CMK (cell line): ENCODE measurements around the gene CCDC83.
"Not testable (repeated sequence)": the region's sequence is repeated elsewhere in the genome, so short reads cannot be mapped to it uniquely, and the experiment has no call there.

Source experiments
- DNase-seq: peaks from one replicate; pipeline ENCODE4 v3.0.0-alpha.2; 2010; ENCODE audit warnings: low read depth

Gene CCDC83

DNA sequence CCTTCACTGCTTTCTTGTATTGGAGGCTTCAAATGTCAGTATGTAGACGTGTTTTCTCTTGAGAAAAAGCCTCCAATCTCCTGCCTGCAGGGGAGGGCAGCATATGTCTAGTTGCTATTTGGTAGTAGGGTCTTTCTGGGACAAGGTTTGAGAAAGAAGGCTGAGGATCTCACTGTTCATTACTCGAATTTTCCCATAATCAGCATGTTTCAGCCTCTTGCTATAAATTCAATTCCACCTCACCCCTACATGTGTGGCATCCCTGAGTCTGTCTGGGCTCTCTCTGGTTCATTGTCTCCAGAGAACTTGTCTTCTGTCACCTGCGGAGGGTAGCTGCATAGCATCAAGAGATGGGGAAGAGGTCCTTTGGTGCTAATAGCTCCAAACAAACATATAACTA, 19.5 kb upstream of the CCDC83 start:
- DNase-seq, result no peak

GRCh38 chr11:85840932-85841331, 14.3 kb upstream of the CCDC83 start:
- not testable (repeated sequence) for DNase-seq

- DNase-seq, result no peak
Measured at GRCh38 chr11:85843929-85844328, 11.3 kb upstream of the CCDC83 start.

DNA sequence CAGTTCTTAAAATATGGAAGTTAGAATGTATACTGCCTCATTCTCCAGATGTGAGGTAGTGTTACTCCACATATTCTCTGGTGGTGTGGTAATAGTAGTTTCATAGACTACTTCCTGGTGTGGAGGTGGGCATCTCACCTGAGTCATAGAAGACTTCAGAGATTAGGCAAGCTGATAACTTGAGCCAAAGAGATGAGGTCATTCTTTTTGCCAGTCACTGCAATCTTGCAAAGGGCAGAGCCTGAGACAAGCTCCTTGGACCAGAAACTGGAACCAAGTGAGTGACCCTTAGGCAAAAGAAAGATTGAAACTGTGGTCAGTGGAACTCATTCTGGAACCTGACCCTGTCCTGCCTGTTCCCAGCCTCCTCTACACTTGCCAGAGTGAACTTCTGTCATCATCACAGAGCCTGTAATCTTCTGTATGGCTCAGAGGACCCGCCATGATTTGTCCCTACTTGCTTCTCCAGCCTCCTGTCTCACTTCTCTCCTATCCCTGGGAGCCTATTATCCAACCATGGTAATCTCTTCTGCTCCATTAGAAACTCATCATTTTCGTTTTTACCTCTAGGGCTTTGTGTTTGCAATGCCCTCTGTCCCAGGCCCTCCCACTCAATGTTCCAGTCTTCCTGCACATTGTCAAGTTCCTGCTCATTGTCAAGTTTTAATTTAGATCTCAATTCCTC, 10.6 kb upstream of the CCDC83 start:
- DNase-seq, result no peak

DNA sequence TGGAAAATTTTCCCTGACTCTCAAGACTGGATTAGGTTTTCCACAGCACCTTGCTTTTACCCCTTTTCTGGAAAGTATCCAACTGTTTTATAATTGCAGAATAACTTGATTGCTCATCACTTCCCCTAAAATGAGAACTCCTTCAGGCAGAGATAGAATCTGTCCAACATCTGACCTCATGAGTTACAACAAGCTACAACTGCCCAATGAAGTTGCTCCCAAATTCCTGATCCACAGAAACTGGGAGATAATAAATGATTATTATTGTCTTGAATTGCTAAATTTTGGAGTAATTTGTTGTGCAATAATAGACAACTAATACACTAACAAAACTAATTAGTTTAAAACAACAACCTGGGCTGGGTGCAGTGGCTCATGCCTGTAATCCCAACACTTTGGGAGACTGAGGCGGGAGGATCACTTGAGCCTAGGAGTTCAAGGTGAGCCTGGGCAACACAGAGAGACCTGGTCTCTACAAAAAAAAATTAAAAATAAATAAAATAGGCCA, 10.0 kb upstream of the CCDC83 start:
- no peak for DNase-seq

DNA sequence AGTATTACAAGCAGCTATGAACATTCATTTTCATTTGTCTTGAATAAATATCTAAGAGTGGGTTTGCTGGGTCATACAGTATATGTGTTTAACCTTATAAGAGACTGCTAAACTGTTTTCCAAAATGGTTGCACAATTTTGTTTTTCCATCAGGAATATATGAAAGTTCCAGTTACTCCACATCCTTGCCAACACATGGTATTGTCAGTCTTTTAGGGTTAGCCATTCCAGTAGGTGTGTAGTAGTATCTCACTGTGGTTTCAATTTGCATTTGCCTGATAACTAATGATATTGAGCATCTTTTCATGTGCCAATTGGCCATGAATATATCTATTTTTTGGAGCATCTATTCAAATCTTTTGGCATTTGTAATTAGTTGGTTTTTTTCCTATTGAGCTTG, 7.7 kb upstream of the CCDC83 start:
- DNase-seq, result no peak

DNA sequence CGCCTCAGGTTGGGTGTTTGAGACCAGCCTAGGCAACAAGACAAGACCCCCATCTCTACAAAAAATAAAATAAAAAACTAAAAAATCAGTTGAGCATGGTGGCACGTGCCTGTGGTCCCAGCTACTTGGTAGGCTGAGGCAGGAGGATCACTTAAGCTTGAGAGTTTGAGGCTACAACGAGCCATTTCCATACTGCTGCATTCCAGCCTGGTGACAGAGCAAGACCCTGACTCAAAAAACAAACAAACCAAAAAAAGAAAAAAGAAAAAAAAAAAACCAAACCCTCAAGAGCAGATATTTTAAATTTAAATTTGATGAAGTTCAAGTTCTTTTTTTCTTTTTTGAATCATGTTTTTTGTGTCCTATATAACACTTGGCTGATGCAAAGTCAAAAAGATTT, 7.2 kb upstream of the CCDC83 start:
- DNase-seq, result no peak

DNA sequence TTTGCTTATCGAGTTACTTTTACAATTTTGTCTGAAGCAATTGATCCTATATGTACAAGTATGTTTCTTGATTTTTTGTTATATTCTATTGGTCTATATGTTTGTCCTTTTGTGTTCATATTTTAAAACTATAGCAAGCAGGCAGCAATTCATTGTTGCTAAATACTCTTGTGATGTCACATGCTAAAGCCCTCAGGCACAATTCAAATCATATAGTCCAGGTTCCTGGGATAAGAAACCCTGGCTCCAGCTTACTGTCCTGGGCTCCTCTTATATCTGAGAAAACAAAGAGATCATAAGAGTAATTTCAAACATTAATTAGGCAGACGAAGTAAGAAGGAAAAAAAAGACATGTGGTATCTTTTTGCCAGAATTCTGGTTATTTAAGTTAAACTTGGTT, 6.6 kb upstream of the CCDC83 start:
- no peak for DNase-seq

GRCh38 chr11:85852754-85853153, 2.4 kb upstream of the CCDC83 start:
- not testable (repeated sequence) for DNase-seq

DNA sequence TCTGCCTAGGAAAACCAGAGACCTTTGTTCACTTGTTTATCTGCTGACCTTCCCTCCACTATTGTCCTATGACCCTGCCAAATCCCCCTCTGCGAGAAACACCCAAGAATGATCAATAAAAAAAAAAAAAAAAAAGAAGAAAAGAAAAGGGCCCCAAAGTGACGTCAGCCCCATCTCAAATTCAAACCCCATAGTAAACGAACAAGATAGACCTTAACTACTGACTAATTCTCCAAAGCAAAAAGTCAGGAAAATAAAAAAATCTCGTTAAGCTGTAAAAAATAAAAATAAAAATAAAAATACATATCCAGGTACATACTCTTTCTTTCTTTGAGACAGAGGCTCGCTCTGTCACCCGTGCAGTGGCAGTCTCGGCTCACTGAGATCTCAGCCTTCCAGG, 1.6 kb upstream of the CCDC83 start:
- not testable (repeated sequence) for DNase-seq

DNA sequence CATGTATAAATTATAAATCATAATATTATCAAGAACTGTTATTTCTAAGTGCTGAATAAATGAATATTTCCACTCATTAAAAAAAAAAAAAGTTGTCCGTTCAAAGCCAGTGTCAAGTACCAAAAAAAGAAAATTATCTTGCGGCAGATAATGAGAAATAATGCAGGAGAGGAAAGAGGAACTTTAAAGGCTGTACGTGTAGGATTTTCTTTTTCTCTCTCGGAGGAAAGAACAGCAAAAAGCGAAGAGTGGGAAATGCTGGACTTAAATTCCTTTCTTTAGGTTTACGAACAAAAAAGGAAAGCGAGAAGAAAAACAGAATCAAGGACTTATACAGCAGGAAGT, 999 bp upstream of the CCDC83 start:
- no peak for DNase-seq

DNA sequence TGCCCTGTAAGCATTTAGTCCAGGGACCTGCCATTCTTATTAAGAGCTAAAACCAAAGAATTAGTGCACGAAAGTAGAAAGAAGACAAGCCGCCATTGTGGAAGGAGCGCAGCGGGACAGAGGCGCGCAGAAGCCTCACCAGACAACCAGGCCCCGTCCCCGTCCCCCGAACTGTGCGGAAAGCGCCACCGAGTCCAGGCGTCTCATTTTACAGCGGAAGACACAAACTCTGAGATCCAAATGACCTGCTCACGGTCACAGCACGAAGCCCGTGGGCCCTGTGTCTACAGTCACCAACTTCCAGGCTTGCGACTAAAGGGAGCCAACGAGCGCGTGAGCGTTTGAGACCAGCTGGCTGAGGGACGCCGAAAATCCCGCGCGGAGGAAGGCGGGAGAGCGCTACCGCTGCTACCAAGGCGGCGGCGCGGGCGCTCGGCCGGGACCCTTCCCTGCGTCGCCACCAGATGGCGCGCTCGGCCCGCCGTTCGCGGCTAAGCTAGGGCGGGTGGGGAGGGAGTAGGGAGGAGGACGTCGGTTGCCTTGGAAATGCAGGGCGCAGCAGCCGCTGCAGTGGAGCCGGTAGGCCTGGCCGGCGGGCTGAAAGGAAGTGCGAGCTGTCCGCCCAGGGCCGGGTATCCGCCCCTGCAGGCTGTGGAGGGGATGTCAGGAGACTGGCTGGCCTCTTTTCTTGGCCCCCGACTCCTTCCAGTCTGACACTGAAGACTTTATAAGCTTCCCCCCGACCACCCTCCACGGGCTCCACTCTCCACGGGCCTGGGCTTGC, 434 bp upstream of the CCDC83 start:
- peak; percentile 81 for DNase-seq

DNA sequence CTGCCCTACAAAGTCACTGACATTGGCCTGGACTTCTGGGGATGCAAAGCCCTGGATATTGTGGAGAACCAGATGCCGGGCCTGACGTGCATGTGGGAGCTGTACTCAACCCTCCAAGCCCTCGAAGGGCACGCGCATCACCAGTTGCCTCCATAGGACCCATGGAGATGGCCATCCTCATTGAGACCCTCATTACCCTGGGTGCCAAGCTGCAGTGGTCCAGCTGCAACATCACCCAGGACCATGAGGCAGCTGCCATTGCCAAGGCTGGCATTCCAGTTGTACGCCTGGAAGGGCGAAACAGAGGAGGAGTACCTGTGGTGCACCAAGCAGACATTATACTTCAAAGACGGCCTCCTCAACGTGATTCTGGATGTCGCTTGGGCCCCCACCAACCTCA, 1.9 kb downstream of the CCDC83 start:
- no peak for DNase-seq

DNA sequence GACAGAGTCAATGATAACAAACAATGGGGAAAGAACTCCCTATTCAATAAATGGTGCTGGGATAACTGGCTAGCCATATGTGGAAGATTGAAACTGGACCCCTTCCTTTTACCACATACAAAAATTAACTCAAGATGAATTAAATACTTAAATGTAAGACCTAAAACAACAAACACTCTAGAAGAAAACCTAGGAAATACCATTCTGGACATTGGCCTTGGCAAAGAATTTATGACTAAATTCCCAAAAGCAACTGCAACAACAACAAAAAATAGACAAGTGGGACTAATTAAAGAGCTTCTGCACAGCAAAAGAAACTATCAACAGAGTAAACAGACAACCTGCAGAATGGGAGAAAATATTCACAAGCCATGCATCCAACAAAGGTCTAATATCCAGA, 4.4 kb downstream of the CCDC83 start:
- not testable (repeated sequence) for DNase-seq

DNA sequence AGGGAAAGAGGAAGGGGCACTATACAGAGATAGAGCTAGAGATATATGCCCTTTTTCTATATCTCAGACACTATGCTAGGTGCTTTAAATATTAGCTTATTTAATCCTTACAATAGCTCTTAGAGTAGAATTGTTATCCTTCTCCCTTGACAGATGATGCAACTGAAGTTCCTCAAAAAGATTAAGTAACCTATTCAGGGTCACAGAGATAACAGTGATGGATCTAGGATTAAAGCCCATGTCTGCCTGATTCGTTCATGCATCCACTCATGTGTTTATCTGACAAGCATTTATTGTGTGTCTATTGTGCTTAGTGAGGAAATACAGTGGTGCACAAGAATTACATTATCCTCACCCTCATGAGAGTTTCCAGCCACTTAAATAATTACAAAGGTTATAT, 8.7 kb downstream of the CCDC83 start:
- DNase-seq, result no peak

DNA sequence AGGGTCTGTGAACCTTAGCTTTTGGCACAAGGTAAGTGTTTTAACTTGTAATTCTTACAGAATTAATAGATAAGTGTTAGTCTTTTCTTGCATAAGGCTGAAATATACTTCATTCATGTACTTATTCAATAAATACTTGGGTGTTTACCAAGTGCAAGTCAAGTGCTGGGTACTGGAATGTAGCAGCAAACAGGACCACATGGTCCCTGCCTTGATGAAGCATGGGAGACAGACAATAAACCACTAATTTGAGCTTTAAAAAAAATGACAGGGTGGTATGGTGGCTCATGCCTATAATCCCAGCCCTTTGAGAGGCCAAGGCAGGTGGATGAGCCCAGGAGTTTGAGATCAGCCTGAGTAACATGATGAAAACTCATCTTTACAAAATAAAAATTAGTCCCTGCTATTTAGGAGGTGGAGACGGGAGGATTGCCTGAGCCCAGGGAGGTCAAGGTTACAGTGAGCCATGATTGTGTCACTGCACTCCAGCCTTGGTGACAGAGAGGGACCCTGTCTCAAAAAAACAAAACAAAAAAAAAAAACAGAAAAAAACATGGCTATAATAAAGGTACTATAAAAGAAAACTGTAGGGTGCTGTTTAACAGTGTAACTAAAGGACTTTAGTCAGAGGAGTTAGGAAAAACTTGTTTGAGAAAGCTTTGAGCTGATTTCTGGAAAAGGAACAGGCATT, 11.1 kb downstream of the CCDC83 start:
- DNase-seq, result no peak

DNA sequence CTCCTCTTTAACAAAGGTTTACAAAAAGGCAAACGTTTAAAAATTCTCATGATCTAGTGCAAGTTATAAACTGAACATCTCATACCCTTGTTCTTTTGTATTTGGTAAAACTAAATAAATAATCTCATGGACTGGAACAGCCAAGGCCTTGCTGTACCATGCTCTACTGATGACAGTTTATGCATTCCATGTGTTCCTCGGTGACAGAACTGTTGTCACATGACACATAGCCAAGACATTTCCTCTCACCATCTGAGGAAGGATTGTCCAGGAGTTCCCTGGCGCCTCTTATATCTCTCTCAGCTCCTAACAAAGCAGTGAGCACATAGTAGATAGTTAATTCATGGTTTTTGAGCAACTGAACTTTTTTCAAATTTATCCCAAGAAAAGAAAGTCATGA, 12.6 kb downstream of the CCDC83 start:
- no peak for DNase-seq

DNA sequence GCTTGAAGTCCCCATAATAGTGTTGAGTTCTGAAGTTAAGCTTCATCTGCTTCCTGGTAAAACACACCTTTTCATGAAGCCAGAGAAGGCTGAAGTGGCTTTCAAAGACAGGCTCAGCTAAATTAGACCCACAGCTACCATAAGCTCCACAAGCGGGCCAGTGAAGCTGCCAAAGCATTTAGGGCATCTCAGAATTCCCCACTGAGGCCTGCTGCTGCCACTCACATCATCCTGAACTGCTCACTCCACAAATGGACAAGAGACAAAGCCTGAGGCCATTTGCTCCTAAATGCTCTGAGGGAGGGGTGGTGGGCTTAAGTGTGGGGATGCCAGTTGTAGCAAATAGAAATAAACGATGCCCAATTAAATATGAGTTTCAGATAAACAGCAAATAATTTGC, 14.6 kb downstream of the CCDC83 start:
- DNase-seq, result no peak

- DNase-seq, result no peak
Measured at GRCh38 chr11:85874265-85874664, 19.1 kb downstream of the CCDC83 start.

- no peak for DNase-seq
Measured at GRCh38 chr11:85875505-85875904, 20.3 kb downstream of the CCDC83 start.

GRCh38 chr11:85884581-85885021, 29.4 kb downstream of the CCDC83 start:
- DNase-seq, result no peak

DNA sequence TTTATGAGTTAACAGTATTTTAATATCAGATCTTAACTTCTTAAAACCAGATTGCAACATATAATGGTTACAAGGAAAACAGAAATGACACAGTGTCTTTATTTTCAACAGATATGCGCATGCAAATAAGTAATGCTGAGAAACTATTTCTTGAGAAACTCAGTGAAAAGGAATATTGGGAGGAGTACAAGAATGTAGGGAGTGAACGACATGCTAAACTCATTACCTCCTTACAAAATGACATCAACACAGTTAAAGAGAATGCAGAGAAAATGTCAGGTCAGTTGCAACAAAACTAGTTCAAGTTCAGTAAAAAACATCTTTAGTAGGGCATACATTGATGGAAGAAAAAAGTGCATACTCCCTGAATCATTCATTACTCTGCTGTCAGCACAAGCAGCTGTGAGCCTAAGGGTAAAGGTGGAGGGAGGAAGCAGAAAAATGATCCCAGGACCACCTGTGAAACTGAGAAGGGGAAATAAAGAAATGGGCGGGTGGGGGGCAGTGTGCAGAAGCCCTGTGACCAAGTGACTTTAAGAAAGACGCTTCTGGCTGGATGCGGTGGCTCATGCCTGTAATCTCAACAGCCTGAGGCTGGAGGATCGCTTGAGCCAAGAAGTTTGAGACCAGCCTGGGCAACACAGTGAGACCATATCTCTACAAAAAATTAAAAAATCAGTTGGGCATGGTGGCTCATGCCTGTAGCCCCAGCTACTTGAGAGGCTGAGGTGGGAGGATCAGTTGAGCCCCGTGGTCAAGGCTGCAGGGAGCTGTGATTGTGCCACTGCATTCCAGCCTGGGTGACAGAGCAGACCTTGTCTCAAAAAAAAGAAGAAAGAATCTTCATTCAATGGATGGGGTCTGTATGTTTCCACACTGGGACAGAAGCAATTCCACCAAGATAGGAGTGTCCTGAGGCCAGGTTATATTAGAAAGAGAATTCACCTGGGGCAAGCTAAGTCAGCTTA, 31.2 kb downstream of the CCDC83 start:
- DNase-seq, result no peak
